Stimulated activated CD4-positive, alpha-beta T cell treated with anti-CD3 and anti-CD28 coated beads, Interleukin-1b, Interleukin-23, amount 100 ng/mL, for 4 hours (primary cell): ENCODE data around the gene KANSL1L.
A peak's percentile ranks its signal among the peaks of the same experiment; 100 is the strongest.
"Not testable (repeated sequence)": the region's sequence is repeated elsewhere in the genome, so short reads cannot be mapped to it uniquely, and the experiment has no call there.

Source experiments
- DNase-seq, 2 donors: peaks; one replicate each; pipeline ENCODE4 v3.0.0-alpha.2; 2020; ENCODE audit warnings: low read depth in 2 of 2

The KANSL1L gene

GRCh38 chr2:210179351-210179990, 8.3 kb upstream of the KANSL1L start:
- DNase-seq: no peak

- DNase-seq: no peak
Measured at GRCh38 chr2:210177769-210178168, 6.6 kb upstream of the KANSL1L start.

GRCh38 chr2:210177115-210177514, 5.9 kb upstream of the KANSL1L start:
- not testable (repeated sequence) for DNase-seq

- DNase-seq: no peak
Measured at GRCh38 chr2:210174086-210174485, 2.9 kb upstream of the KANSL1L start.

- no peak for DNase-seq
Measured at GRCh38 chr2:210172219-210172575, 988 bp upstream of the KANSL1L start.

- peak; percentile 97 for DNase-seq
Measured at GRCh38 chr2:210170446-210171303, 534 bp downstream of the KANSL1L start.

GRCh38 chr2:210170196-210170445, 1.1 kb downstream of the KANSL1L start:
- no peak for DNase-seq

GRCh38 chr2:210169516-210170195, 1.6 kb downstream of the KANSL1L start:
- DNase-seq: no peak

- DNase-seq: no peak
Measured at GRCh38 chr2:210167227-210167626, 4.0 kb downstream of the KANSL1L start.

GRCh38 chr2:210162466-210163124, 8.6 kb downstream of the KANSL1L start:
- DNase-seq: no peak

- no peak for DNase-seq
Measured at GRCh38 chr2:210159059-210159458, 12.2 kb downstream of the KANSL1L start.

GRCh38 chr2:210158236-210158635, 13.0 kb downstream of the KANSL1L start:
- DNase-seq: no peak

GRCh38 chr2:210157526-210157925, 13.7 kb downstream of the KANSL1L start:
- DNase-seq: no peak

- no peak for DNase-seq
Measured at GRCh38 chr2:210147614-210148013, 23.6 kb downstream of the KANSL1L start.

GRCh38 chr2:210132239-210132638, 39.0 kb downstream of the KANSL1L start:
- no peak for DNase-seq

- DNase-seq: no peak
Measured at GRCh38 chr2:210128961-210129360, 42.2 kb downstream of the KANSL1L start.

- no peak for DNase-seq
Measured at GRCh38 chr2:210113614-210114235, 57.5 kb downstream of the KANSL1L start.

GRCh38 chr2:210112871-210113270, 58.3 kb downstream of the KANSL1L start:
- DNase-seq: no peak

- DNase-seq: no peak
Measured at GRCh38 chr2:210099940-210100339, 71.3 kb downstream of the KANSL1L start.

GRCh38 chr2:210094787-210095186, 76.4 kb downstream of the KANSL1L start:
- no peak for DNase-seq

GRCh38 chr2:210092791-210093190, 78.4 kb downstream of the KANSL1L start:
- no peak for DNase-seq

- DNase-seq: no peak
Measured at GRCh38 chr2:210086930-210087329, 84.3 kb downstream of the KANSL1L start.
